ENCODE data around the gene PDCD1. TPM values are rescaled to one million over a fixed set of nuclear protein-coding genes. Genes with fewer than 3 reads are reported as not detected.
A peak's percentile ranks its signal among the peaks of the same experiment; 100 is the strongest.

PDCD1 gene
- total and polyA plus RNA-seq, 2 of the 13 experiments (the other 11 are each of a cell fraction or from before 2014, with no cell fraction given), result 0.04 TPM; not detected in 1

GRCh38 chr2:241818229-241818942 is 40.3 kb downstream of the PDCD1 start (continued):
- no peak for TF ChIP-seq CENPX (CRISPR knock-in tag; IDR thresholded peaks at IDR 0.05)
- TF ChIP-seq, protein P1, sequence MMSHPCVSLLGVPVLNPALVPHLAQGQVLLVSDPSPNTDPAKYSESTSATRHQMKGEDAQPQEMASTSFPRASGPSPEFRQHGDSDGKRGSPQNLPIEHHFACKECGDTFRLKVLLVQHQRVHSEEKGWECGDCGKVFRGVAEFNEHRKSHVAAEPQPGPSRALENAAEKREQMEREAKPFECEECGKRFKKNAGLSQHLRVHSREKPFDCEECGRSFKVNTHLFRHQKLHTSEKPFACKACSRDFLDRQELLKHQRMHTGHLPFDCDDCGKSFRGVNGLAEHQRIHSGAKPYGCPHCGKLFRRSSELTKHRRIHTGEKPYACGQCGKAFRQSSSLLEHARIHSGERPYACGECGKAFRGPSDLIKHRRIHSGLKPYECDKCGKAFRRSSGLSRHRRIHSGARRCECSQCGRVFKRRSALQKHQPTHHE (CRISPR knock-in tag; IDR thresholded peaks at IDR 0.05; ENCODE audit: borderline replicate concordance), result peak; percentile 16; the same call in 1 of the 2 replicates
- 0 out of 2 replicates have a peak, but pooled peaks have one; percentile 3 for TF ChIP-seq ZNF605 (CRISPR knock-in tag; IDR thresholded peaks at IDR 0.05)
- TF ChIP-seq SPEN (CRISPR knock-in tag; IDR thresholded peaks at IDR 0.05; ENCODE audit: low read depth), result no peak
- no peak for TF ChIP-seq POGZ (CRISPR knock-in tag; IDR thresholded peaks at IDR 0.05)
- TF ChIP-seq ZNF879 (CRISPR knock-in tag; IDR thresholded peaks at IDR 0.05), result no peak
- peak; percentile 52 for TF ChIP-seq ZNF225 (CRISPR knock-in tag; IDR thresholded peaks at IDR 0.05)
- 0 out of 2 replicates have a peak, but pooled peaks have one; percentile 27 for TF ChIP-seq ZNF256 (CRISPR knock-in tag; conservative IDR thresholded peaks at IDR 0.05)
- peak; percentile 7; the same call in 1 of the 2 replicates for TF ChIP-seq IRF9 (CRISPR knock-in tag; IDR thresholded peaks at IDR 0.05; ENCODE audit: borderline replicate concordance)
- TF ChIP-seq CEBPB (IDR thresholded peaks at IDR 0.05; ENCODE audit: borderline replicate concordance, low read depth, low read length), result no peak
- TF ChIP-seq KLF15 (CRISPR knock-in tag; IDR thresholded peaks at IDR 0.05; ENCODE audit: borderline replicate concordance), result peak; percentile 24; the same call in 1 of the 2 replicates
- TF ChIP-seq TBL1XR1 (IDR thresholded peaks at IDR 0.05; ENCODE audit: borderline replicate concordance, low read length, partially characterized antibody), result peak; percentile 61
- TF ChIP-seq, protein P2, sequence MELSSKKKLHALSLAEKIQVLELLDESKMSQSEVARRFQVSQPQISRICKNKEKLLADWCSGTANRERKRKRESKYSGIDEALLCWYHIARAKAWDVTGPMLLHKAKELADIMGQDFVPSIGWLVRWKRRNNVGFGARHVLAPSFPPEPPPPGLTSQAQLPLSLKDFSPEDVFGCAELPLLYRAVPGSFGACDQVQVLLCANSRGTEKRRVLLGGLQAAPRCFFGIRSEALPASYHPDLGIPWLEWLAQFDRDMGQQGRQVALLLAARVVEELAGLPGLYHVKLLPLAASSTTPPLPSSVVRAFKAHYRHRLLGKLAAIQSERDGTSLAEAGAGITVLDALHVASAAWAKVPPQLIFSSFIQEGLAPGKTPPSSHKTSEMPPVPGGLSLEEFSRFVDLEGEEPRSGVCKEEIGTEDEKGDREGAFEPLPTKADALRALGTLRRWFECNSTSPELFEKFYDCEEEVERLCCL (CRISPR knock-in tag; IDR thresholded peaks at IDR 0.05; ENCODE audit: borderline replicate concordance), result no peak
- TF ChIP-seq, protein P3, sequence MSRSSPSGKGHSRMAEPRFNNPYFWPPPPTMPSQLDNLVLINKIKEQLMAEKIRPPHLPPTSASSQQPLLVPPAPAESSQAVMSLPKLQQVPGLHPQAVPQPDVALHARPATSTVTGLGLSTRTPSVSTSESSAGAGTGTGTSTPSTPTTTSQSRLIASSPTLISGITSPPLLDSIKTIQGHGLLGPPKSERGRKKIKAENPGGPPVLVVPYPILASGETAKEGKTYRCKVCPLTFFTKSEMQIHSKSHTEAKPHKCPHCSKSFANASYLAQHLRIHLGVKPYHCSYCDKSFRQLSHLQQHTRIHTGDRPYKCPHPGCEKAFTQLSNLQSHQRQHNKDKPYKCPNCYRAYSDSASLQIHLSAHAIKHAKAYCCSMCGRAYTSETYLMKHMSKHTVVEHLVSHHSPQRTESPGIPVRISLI (CRISPR knock-in tag; IDR thresholded peaks at IDR 0.05; ENCODE audit: borderline replicate concordance), result no peak
- TF ChIP-seq, protein P4, sequence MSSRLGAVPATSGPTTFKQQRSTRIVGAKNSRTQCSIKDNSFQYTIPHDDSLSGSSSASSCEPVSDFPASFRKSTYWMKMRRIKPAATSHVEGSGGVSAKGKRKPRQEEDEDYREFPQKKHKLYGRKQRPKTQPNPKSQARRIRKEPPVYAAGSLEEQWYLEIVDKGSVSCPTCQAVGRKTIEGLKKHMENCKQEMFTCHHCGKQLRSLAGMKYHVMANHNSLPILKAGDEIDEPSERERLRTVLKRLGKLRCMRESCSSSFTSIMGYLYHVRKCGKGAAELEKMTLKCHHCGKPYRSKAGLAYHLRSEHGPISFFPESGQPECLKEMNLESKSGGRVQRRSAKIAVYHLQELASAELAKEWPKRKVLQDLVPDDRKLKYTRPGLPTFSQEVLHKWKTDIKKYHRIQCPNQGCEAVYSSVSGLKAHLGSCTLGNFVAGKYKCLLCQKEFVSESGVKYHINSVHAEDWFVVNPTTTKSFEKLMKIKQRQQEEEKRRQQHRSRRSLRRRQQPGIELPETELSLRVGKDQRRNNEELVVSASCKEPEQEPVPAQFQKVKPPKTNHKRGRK (CRISPR knock-in tag; IDR thresholded peaks at IDR 0.05), result peak; percentile 22; the same call in 1 of the 2 replicates
- TF ChIP-seq ZNF326 (CRISPR knock-in tag; IDR thresholded peaks at IDR 0.05; ENCODE audit: borderline replicate concordance), result peak; percentile 69; the same call in 1 of the 2 replicates
- TF ChIP-seq ZSCAN9 (CRISPR knock-in tag; IDR thresholded peaks at IDR 0.05; ENCODE audit: borderline replicate concordance), result no peak
- TF ChIP-seq JUND (CRISPR knock-in tag; IDR thresholded peaks at IDR 0.05), result no peak
- TF ChIP-seq ZBTB7A (CRISPR knock-in tag; IDR thresholded peaks at IDR 0.05), result peak; percentile 55; the same call in 1 of the 2 replicates
- TF ChIP-seq ZNF674 (CRISPR knock-in tag; IDR thresholded peaks at IDR 0.05; ENCODE audit: low read depth), result no peak
- no peak for TF ChIP-seq CEBPG (CRISPR knock-in tag; IDR thresholded peaks at IDR 0.05)
- TF ChIP-seq YY1 (IDR thresholded peaks at IDR 0.05; ENCODE audit: insufficient read depth, insufficient replicate concordance, low read depth, low read length), result no peak
- 0 out of 2 replicates have a peak, but pooled peaks have one; percentile 40 for TF ChIP-seq KLF13 (CRISPR knock-in tag; IDR thresholded peaks at IDR 0.05)
